Posterior cingulate gyrus (tissue), 11 donors: ENCODE data around the gene MTMR2.
"Not testable (repeated sequence)": the region's sequence is repeated elsewhere in the genome, so short reads cannot be mapped to it uniquely, and the experiment has no call there.

Source experiments
- DNase-seq, 10 donors: peaks; one replicate each; pipeline versions ENCODE4 v3.0.0 to v3.0.0-alpha.2; 2020 to 2021; ENCODE audit warnings: mixed read lengths in 3 of 10
- intact Hi-C: fragments of 100-400 bp; cut with DNase I; formaldehyde crosslinking; loops from one replicate; pipeline ENCODE4 v1.15.1; 2023

The MTMR2 gene

DNA sequence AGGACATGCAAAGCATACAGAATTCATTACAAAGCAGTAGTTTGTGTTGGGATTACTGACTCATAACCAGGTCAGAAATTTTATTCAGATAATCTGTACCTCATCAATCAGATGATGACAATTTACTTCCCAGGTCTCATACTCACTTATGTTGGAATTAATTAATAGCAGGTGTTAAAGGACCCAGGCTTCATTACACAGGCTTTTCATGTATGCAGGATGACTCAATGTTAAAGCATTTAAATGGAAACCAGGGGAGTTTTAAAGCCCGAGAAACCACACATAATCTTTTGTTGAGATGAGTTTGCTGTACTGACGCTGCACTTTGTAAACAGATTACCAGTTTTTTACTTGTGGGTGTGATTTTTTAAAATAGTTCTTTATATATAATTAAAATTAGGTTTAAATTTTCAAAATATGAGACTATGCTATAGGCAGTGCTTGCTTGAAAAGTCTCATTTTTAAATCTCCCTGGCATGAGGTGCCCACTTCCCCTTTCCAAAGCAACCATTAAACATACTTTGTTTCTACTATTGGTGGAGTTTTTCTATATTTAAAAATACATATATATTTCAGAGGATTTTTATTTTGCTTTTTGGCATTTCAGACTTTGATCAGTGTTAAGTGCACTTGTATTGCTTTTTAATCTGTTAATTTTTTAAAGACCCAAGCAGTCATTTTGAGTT lies 92.6 kb downstream of the MTMR2 start:
- intact Hi-C loops, result no loop called here

DNA sequence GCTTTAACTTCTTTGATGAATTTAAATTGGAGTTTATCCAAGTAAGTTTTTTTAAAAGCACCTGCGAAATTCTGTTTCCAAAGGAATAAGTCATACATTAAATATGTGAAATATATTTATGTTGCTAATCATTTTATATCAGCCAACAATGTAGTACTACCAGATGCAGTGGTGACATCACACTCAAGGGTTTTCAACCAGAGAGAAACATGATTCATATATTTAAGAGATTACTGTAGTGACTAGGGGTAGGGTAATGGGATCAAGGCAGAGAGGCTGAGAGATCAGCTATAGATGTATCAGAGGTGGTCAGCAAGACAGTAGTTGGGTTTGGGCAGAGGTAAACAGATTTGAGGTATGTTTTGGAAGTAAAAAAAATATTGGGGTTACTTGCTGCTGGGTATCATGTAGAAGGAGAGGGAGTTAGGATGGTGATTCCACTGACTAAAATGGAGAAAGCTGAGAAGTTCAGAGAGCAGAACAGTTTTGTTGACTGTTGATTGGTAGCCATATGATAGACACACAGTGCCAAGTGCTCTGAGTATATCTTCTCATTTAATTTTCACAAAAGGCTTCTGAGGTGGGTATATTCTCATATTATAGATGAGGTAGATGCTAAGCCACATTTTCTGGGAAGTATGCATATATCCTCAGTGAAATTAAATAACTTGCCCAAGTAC lies 94.2 kb downstream of the MTMR2 start:
- no peak for DNase-seq
- intact Hi-C loops, result no loop called here

More for the DNA sequence above, 92.6 kb downstream of the MTMR2 start:
- DNase-seq, result no peak

DNA sequence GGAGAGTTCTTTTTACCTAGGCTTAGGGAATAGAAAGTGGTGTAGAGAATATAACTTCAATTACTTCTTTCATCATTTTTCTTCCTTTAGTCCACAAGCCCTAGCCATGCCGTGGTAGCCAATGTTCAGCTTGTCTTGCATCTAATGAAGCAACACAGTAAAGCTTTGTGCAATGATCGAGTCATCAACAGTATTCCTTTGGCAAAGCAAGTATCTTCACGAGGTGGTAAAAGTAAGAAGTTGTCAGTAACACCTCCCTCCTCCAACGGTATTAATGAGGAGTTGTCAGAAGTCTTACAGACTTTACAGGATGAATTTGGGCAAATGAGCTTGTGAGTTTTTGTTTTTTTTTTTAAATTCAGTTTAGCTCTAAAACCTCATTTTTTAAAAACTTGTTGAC lies 96.2 kb downstream of the MTMR2 start:
- intact Hi-C loops, result no loop called here
- DNase-seq, result peak in 2 of 10 donors; percentile 24 to 40

DNA sequence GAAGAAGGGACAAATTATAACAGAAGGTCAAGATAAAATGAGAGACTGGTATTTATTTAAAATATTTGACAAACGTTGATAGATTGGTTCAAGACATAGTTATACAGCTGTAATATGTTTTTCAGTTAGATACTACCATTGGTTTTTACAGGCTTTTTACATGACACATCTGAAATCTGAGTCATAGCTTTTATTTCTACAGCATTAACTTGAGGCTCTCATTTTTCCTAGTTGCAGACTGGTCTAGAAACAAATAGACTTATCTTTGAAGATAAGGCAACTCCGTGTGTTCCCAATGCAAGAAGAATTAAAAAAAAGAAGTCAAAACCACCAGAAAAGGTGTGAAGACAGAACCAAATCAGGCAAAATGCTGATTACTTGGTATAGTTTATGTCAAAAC lies 102.3 kb downstream of the MTMR2 start:
- no peak for DNase-seq
- intact Hi-C loops, result no loop called here

DNA sequence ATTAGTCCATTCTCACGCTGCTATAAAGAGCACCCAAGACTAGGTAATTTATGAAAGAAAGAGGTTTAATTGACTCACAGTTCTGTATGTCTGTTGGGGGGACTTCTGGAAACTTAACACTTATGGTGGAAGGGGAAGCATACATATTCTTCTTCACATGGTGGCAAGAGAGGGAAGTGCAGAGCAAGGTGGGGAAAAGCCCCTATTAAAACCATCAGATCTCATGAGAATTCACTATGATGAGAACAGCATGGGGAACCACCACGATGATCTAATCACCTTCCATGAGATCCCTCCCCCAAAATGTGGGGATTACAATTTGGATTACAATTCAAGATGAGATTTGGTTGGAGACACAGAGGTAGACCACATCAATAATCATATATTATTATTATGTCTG lies 107.9 kb downstream of the MTMR2 start:
- intact Hi-C loops, result no loop called here

DNA sequence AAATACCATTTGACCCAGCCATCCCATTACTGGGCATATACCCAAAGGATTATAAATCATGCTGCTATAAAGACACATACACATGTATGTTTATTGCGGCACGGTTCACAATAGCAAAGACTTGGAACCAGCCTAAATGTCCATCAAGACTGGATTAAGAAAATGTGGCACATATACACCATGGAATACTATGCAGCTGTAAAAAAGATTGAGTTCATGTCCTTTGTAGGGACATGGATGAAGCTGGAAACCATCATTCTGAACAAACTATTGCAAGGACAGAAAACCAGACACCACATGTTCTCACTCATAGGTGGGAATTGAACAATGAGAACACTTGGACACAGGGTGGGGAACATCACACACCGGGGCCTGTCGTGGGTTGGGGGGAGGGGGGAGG lies 112.9 kb downstream of the MTMR2 start:
- intact Hi-C loops, result not testable (repeated sequence)

More for the DNA sequence above, 107.9 kb downstream of the MTMR2 start:
- DNase-seq, result no peak

DNA sequence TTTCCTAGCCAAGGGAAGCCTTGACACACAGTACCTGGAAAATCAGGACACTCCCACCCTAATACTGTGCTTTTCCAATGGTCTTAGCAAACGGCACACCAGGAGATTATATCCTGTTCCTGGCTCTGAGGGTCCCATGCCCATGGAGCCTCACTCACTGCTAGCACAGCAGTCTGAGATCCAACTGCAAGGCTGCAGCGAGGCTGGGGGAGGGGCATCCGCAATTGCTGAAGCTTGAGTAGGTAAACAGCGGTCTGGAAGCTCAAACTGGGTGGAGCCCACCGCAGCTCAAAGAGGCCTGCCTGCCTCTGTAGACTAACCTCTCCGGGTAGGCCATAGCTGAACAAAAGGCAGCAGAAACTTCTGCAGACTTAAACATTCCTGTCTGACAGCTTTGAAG lies 117.4 kb downstream of the MTMR2 start:
- intact Hi-C loops, result not testable (repeated sequence)
- DNase-seq, result peak in 2 of 10 donors; percentile 57 to 62

More for the DNA sequence above, 112.9 kb downstream of the MTMR2 start:
- not testable (repeated sequence) for DNase-seq

DNA sequence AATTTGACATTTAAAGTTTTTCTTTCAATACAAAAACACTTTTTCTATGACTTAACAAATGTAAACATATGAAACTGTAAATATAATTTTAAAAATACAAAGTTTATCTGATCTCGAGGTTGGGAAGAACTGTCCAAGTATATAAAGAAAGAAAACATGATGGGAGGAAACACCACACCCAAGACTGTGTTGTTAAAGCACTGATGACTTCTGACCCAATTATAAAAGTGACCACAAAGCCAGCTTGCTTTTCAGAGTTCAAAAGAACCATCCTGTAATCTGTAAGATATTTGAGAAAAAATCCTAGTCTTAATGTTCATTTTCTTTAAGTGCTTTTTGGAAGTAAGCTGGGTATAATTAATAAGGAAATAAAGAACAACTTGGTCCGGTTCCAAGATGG lies 118.0 kb downstream of the MTMR2 start:
- DNase-seq, result no peak
- intact Hi-C loops, result no loop called here

DNA sequence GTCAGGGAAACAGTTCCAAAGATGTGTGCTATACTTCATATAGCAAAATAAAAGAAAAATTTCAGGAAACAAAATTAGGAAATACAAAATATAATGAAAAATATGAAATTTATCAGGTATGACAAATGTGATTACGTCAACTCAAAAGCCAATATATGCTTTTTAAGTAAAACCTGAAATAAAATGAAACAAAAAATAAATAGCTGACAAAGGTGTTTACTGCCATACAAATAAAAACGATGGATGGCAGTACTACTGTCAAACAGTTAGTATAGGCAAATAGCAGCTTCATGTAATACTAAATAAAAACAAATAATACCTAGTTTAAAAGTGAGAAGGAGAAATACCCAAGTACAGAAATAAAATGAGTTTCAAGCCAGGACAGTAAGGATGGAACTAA lies 119.9 kb downstream of the MTMR2 start:
- intact Hi-C loops, result no loop called here
- DNase-seq, result no peak

DNA sequence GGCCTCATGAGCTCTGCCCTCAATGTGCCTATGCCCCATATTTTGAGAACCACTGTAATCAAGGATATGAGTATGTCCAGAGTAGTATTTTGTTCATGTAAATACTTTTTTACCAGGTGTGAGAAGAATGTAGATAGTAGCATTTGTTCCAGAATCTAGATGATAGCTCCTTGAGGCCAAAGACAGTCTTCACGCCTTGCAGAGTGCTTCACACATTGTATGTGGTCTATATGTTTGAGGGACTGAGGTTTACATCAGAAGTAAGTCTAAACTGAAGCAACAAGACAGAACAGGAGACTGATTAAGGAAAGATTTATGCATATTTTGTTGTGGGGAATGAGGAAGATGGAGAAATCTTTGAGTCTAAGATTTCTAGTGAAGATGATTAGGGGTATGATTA lies 121.1 kb downstream of the MTMR2 start:
- no peak for DNase-seq
- intact Hi-C loops, result no loop called here

DNA sequence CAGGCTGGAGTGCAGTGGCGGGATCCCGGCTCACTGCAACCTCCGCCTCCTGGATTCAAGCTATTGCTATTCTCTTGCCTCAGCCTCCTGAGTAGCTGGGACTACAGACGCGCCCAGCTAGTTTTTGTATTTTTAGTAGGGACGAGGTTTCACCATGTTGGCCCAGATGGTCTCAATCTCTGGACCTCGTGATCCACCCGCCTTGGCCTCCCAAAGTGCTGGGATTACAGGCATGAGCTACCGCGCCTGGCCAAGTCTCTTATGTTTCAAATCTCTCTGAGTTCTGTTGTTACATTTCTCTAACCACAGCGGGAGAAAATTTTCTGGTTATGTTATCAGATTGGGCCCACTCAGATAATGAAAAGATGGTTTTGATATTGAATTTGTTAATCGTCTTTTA lies 123.5 kb downstream of the MTMR2 start:
- intact Hi-C loops, result no loop called here
- no peak for DNase-seq

DNA sequence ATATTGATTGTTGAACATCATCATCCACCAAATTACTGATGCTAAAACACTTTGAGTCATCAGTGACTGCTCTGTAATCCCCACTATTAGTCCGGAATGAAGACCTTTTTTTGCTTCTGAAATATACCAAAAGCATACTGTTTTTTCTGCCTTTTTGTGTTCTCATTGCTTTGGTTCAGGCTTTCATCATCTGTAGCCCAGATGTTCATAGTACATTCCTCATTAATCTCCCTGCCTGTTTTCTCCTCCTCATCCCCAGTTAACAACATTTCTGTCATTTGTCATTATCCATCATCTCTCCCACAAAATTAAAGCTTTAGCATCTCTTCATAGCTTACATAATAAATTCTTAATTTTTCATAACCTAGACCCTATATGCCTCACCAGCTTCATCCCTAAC lies 124.4 kb downstream of the MTMR2 start:
- DNase-seq, result no peak
- intact Hi-C loops, result no loop called here

DNA sequence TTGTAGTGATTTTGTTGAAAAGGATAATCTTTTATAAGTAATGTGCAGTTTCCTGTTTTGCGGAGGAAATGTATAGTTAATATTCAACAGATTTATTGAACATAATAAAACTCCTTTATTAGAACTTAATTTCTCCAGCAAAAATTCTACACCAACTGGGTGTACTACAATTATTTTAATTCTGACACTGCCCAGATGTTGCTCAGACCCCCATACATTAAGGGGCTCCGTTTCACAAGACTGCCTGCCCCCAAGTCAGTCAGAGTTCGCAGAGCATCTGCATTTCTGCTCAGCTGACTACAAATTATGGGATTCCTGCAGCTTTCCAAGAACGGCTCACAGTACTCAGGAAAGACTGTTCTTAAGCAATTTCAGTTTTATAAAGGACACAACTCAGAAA lies 127.4 kb downstream of the MTMR2 start:
- DNase-seq, result no peak
- intact Hi-C loops, result no loop called here

DNA sequence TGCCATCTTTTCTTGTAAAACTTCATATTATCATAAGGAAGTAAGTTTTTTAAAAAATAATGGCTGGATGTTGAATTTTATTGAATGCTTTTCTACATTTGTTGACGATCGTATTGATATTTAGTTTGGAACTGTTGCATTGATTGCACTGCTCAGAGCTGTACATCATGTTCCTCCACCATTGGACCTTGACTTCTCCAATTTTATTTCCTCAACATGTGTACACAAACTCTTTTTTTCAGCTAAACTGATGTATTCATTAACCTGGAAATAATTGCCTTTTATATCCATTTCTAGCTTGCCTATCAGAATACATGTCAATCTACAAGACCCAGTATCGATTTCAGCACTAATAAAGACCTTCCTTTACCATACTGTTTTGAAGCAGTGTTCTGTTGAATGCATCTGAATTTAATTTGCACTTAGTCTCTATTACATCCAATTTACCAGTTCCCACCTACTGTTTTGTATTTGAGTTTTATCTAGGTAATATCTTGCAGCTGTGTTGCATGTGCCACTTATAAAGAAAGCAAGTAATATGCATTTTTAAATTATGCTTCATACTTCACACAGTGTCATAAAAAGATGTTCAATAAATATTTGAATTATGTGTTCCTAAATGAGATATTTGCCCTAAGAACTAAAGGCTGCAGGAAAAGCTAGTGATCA lies 128.1 kb downstream of the MTMR2 start:
- intact Hi-C loops, result no loop called here
- DNase-seq, result no peak

DNA sequence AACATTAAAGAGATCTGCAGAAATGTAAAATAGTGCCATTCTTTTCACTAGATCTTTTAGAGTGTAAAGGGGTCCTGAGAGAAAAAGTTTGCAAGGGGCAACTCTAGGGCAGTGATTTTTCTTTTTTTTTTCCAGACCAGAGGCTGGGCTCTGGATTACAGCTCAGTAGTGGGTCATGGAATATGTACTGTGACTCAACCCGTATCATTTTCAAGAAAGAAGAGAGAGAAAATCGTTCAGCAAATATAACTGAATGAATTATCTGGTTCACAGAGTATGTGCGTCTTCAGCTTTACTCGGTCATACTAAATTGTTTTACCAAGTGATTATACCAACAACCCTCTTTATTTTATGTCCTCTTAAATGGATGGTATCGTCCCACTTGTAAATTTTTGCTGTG lies 129.8 kb downstream of the MTMR2 start:
- intact Hi-C loops, result loop anchor here (5.0 kb wide), 1 partner anchor 598 kb away; the partner anchor contains the start of gene JRKL
- DNase-seq, result no peak

DNA sequence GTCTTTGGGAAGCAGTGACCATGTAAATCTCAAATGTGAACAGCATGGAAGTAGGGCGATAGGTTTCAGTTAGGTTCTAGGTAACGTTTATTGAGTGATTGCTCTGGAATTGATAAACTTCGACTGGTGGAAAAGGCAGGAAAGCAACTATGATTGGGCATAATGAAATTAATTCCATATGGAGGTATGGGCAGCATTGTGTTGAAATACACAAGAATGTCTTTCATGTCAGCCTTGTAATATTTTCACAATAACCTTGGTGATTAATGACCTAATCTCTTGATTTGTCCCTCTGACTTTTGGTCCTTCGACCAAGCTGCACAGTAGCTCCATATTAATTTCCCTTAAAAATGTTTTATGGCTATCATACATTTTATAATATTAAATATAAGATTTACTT lies 130.8 kb downstream of the MTMR2 start:
- DNase-seq, result no peak
- intact Hi-C loops, result loop anchor here (5.0 kb wide), 1 partner anchor 599 kb away; the partner anchor contains the start of gene JRKL

DNA sequence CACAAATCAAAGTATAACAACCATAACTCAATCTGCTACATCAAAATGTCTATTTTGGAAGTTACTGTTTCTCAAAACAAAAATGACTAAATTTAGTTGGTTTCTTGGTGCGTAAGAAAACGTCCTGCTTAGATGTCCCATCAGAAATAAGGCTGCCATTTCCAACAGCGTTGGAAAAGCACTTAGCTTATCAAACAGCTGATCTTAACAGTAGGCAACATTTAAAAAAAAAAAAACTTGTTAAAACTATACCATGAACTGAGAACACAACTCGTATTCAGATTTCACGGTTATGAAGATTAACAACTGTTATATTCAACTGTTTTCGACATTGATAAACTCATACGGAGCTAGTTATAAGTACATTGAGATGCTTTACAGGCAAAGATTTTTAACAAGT lies 131.2 kb downstream of the MTMR2 start:
- intact Hi-C loops, result loop anchor here (5.0 kb wide), 1 partner anchor 600 kb away; the partner anchor contains the start of gene JRKL

DNA sequence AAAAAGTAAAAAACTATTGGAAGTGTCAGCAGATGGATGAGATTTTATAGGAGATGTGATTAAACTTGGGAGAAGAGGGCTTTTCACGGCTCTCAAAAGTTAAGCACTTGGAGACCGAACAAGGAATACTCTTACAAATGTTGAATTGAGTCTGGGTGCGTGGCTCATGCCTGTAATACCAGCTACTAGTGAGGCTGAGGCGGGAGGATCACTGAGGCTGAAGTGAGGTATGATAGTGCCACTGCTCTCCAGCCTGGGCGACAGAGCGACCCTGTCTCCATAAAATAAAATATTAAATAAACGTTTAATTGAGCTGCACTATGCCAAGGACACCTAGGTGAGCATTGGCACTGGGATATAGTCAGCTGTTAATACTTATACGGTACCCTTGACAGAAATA lies 131.7 kb downstream of the MTMR2 start:
- intact Hi-C loops, result loop anchor here (5.0 kb wide), 1 partner anchor 600 kb away; the partner anchor contains the start of gene JRKL
- DNase-seq, result peak in 1 of 10 donors; percentile 55

More for the DNA sequence above, 131.2 kb downstream of the MTMR2 start:
- DNase-seq, result no peak

DNA sequence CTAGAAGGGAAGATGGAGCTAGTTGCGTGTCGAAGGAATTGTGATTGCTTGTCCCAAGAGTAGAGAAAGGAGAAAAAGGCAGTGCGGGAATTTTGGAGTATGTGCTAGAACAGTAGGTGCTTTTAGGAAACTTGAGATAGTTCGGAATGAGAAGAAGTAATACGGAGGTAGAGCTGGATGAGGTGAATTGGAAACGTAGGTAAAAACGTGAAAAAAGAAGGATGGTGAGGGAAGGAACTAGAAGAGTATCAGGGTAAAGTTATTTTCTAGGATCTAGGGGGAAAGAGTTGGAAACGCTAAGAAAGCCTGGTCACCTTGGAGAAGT lies 132.2 kb downstream of the MTMR2 start:
- intact Hi-C loops, result loop anchor here (5.0 kb wide), 1 partner anchor 601 kb away; the partner anchor contains the start of gene JRKL
- no peak for DNase-seq

DNA sequence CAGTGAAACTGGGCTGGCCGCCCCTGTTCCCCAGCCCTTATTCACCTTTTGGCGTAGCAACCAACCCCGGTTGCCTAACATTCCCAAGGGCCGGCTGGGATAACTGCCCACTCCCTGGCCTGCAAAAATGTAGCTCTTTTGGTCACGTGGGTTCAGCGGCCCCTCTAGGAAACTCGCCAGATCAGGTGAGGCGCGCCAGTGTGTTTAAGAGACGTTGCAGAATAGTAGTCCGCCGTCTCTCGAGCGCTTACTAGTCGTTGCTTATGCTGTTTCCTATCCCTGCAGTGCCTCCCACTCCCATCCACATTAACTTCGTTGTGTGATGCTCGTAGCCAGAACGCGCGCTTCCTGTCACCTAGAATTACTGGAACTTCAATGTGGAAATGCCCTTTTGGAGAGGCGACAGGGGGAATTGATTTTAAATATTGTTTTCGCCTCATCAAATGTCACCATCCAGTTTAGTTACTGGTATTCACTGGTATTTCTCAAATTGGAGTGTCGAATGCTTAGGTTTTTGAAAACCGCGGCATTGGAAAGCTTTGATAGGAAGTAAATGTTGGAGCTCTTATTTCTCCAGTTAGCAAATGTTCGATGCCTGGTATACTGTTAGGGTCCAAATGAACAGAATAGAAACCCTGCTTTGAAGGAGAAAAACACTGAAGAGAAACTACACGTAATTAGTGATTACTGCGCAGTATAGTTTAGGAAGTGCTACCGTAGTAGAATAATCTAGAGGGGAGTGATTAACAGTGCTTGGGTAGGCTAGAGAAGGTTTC lies 132.8 kb downstream of the MTMR2 start:
- intact Hi-C loops, result loop anchor here (5.0 kb wide), 1 partner anchor 601 kb away; the partner anchor contains the start of gene JRKL
- DNase-seq, result peak; percentile 20 to 89 (median 47)
